SK-N-MC (cell line): ENCODE data around the gene LCE3D.

ENCODE experiments used
- DNase-seq: peaks from one replicate; pipeline ENCODE4 v3.0.0-alpha.2; 2011; ENCODE audit warnings: low read depth, low spot score
- H3K27ac ChIP-seq: fragments of 200-600 bp; sonication (generic); 2 replicates; pipeline ENCODE4 v1.5.1; 2016; ENCODE audit warnings: mixed run types
- H3K36me3 ChIP-seq: fragments of 200-600 bp; sonication (generic); 2 replicates; pipeline ENCODE4 v1.6.1; 2017; ENCODE audit warnings: antibody characterized with exemption, low read length, mixed read lengths; ENCODE audit not compliant: insufficient read depth
- H3K4me3 ChIP-seq: fragments of 200-600 bp; sonication (generic); 2 replicates; pipeline ENCODE4 v1.5.1; 2016
- H3K9ac ChIP-seq: fragments of 200-600 bp; sonication (generic); 2 replicates; pipeline ENCODE4 v1.8.0; 2017; ENCODE audit warnings: mixed run types, mixed read lengths; ENCODE audit not compliant: insufficient read length
- H3K9me3 ChIP-seq: fragments of 200-600 bp; sonication (generic); 2 replicates; pipeline ENCODE4 v1.6.1; 2017; ENCODE audit warnings: low read depth, mild to moderate bottlenecking, antibody characterized with exemption, low read length, moderate library complexity, mixed read lengths
- EZH2 ChIP-seq: fragments of 200-600 bp; sonication (generic); IDR thresholded peaks from one replicate; pipeline ENCODE4 v1.6.1; 2017; ENCODE audit warnings: antibody characterized with exemption
- FOXP2 ChIP-seq: optimal IDR thresholded peaks from 2 replicates; pipeline ENCODE3; 2011; ENCODE audit warnings: mild to moderate bottlenecking, moderate library complexity; ENCODE audit not compliant: insufficient read depth; ENCODE audit errors: extremely low read length, control extremely low read depth
- POLR2AphosphoS5 ChIP-seq: IDR thresholded peaks from 2 replicates; pipeline ENCODE4 v1.6.1; 2012; ENCODE audit warnings: mild to moderate bottlenecking, low read depth, low read length, borderline replicate concordance

Gene LCE3D

DNA sequence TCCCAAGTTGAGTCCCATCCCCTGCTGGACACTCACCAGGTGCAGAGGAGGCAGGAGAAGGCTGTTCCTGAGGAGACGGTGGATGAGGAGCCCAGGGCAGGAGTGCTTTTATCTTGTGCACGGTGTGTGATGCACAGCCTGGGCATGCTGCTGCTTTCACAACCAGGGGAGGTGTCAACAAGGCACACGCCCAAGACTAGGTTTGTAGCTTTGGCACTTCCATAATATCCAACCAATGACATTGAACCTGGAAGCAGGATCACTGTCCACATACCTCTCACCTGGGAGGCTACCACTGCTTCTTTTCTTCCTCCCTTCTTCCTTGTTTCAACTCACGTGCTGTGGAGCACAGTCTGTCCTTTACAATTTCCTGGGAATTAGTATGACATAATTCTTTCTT lies at the start of gene LCE3D:
TSS of gene LCE3D (minus strand) at position 84 of the 400 bp plus-strand sequence. CDS start 580 bp downstream, outside the sequence.
- Histone ChIP-seq H3K27ac (no peak within 1 kb of the TSS), H3K36me3 (no peaks in the 10 kb centered on the region), H3K9me3 (no peaks in the 10 kb centered on the region), H3K9ac (no peak within 1 kb of the TSS), H3K4me3 (no peak within 1 kb of the TSS)
- no peak for DNase-seq
- TF ChIP-seq EZH2: no peak

DNA sequence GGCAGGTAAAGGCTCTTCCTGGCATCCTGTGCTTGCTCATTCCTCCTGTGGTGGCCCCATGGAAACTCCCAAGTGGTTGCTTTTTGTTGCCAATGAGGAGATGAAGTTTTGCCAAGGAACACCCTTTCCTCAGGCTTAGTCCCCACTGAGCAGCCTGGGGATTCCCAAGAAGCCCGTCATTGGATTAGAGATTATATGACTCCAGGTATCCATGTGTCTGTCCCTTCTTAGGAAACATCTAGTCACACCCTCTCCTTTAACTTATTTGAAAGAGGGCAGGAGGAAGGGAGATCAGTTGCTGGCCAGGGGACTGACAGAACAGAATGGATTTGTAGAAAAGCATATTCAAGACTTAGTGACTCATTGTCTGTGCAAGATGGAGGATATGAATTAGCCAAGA lies 46.4 kb upstream of the LCE3D start:
- Histone ChIP-seq H3K27ac (no peak overlapping the region), H3K9me3 (no peaks in the 10 kb centered on the region), H3K36me3 (no peaks in the 10 kb centered on the region), H3K9ac (no peak overlapping the region), H3K4me3 (no peak overlapping the region)
- DNase-seq: no peak
- TF ChIP-seq FOXP2: no peak

DNA sequence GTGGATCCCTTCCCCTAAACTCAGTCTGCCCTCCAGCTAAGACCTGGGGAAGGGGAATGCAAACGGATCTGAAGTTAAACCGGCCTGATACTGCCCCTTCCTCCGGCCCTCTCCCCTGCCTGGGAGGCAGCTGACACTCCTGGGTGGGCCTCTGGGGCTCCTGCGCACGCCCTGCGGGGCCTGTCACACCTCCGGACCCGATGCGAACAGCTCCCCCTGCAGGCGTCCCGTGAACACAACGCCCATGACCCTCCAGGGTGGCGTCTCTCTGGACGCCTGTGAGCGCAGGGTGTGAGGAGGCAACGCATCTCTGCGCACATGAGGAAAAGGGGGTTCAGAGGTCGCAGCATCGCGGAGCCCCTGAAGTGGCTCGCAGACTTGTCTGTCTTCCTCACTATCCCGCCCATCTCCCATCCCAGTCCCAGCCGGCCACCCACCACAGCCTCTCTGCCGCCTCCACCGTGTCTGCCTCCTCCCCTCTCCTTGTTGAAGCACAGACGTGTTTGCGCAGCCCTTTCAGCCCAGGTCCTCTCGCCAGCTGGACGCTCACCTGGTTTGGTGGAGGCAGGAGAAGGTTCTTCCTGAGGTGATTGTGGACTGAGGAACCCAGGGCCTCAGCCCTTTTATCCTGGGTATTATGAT lies 43.0 kb upstream of the LCE3D start:
- no peak for DNase-seq
- Histone ChIP-seq H3K4me3 (no peak overlapping the region), H3K9ac (no peak overlapping the region), H3K27ac (no peak overlapping the region), H3K9me3 (no peaks in the 10 kb centered on the region), H3K36me3 (no peaks in the 10 kb centered on the region)
- TF ChIP-seq FOXP2 (no peak), EZH2 (no peak), POLR2AphosphoS5 (no peak)

- Histone ChIP-seq H3K36me3 (no peaks in the 10 kb centered on the region), H3K4me3 (no peak within 1 kb of the TSS), H3K9me3 (no peaks in the 10 kb centered on the region), H3K27ac (no peak within 1 kb of the TSS), H3K9ac (no peak within 1 kb of the TSS)
- no peak for DNase-seq
- no peak for TF ChIP-seq EZH2
- no peak for TF ChIP-seq POLR2AphosphoS5
- no peak for TF ChIP-seq FOXP2
Observed at GRCh38 chr1:152622803-152623202, 42.5 kb upstream of the LCE3D start, which contains the start of gene LCE3A. TSS of gene LCE3A (minus strand) at chr1:152623103. CDS start at chr1:152623103, 0 bp downstream.

- DNase-seq: no peak
- Histone ChIP-seq H3K9ac (no peak overlapping the region), H3K4me3 (no peak overlapping the region), H3K9me3 (no peaks in the 10 kb centered on the region), H3K27ac (no peak overlapping the region), H3K36me3 (no peaks in the 10 kb centered on the region)
- TF ChIP-seq FOXP2 (no peak), EZH2 (no peak), POLR2AphosphoS5 (no peak)
Observed at GRCh38 chr1:152621993-152622392, 41.7 kb upstream of the LCE3D start.

DNA sequence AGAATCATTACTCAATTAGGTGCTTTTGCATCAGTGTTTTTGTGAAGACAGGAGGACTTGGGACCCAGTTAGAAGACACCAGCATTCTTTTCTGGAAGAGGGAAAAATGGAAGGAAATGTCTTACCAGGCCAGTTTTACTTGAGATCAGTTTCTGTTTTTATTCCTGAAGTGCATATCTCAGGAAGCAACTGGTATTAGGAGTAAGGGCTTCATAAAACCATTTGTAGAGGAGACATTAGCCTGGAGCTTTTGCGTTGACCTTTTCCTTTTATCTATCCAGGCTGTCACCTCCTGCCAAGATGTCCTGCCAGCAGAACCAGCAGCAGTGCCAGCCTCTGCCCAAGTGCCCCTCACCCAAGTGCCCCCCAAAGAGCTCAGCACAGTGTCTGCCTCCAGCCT lies 33.2 kb upstream of the LCE3D start, which contains the start of gene LCE3B:
TSS of gene LCE3B (plus strand) at position 301 of the 400 bp plus-strand sequence. CDS start at position 301, 0 bp downstream.
- Histone ChIP-seq H3K36me3 (no peaks in the 10 kb centered on the region), H3K27ac (no peak within 1 kb of the TSS), H3K9ac (no peak within 1 kb of the TSS), H3K9me3 (no peaks in the 10 kb centered on the region), H3K4me3 (no peak within 1 kb of the TSS)
- TF ChIP-seq FOXP2 (no peak), EZH2 (no peak), POLR2AphosphoS5 (no peak)
- no peak for DNase-seq

DNA sequence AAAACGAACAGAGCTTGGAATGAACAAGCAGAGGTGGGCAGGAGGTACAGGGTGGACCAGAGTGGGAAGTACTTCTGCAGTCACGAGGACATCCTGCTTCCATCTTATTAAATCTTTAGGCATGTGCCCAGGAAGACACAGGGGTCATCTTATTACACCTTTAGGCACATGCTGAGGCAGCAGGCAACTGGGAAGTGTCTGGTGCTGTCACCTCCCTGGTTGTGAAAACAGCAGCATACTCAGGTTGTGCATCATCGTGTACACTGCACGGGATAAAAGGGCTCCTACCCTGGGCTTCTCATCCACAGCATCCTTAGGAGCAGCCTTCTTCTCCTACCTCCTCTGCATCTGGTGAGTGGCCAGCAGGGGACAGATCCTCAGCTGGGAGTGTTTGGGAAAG lies 19.6 kb upstream of the LCE3D start, which contains the start of gene LCE3C:
TSS of gene LCE3C (plus strand) at position 301 of the 400 bp plus-strand sequence. CDS start 498 bp downstream, outside the sequence.
- Histone ChIP-seq H3K9me3 (no peaks in the 10 kb centered on the region), H3K36me3 (no peaks in the 10 kb centered on the region), H3K4me3 (no peak within 1 kb of the TSS), H3K9ac (no peak within 1 kb of the TSS), H3K27ac (no peak within 1 kb of the TSS)
- TF ChIP-seq EZH2: no peak
- TF ChIP-seq POLR2AphosphoS5: no peak
- TF ChIP-seq FOXP2: no peak
- DNase-seq: no peak

DNA sequence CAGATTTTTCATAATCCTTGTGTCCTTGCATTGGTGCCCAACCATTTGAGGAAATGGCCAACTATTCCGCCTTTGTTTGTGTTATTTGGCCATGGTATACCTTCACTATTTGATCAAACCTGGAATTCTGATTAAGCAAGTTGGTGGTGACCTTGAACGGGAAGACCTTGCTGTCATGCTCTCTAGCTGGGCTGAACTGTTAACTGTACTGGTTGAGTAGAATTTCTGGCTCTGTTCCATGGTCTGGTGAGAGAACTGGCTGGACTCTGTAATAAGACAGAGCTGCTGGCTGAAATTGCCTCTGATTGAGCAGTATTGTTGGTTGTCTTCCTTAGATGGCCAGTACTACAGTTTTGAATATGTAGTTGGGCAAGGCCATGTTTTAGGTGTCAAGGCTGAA lies 16.7 kb upstream of the LCE3D start:
- Histone ChIP-seq H3K4me3 (no peak overlapping the region), H3K36me3 (no peaks in the 10 kb centered on the region), H3K27ac (no peak overlapping the region), H3K9ac (no peak overlapping the region), H3K9me3 (no peaks in the 10 kb centered on the region)
- no peak for DNase-seq
- no peak for TF ChIP-seq FOXP2
- no peak for TF ChIP-seq EZH2
- TF ChIP-seq POLR2AphosphoS5: no peak

GRCh38 chr1:152585586-152585985 lies 5.3 kb upstream of the LCE3D start:
- H3K9ac ChIP-seq: no peak overlapping the region
- TF ChIP-seq EZH2 (no peak), FOXP2 (no peak), POLR2AphosphoS5 (no peak)
- DNase-seq: no peak
- no peaks in the 10 kb centered on the region for H3K36me3 ChIP-seq
- H3K4me3 ChIP-seq: no peak overlapping the region
- no peak overlapping the region for H3K27ac ChIP-seq
- H3K9me3 ChIP-seq: no peaks in the 10 kb centered on the region
